ENCODE results near the gene WSB1. TPM values are rescaled to one million over a fixed set of nuclear protein-coding genes. Genes with fewer than 3 reads are reported as not detected.

Gene WSB1
- total and polyA plus RNA-seq, 4 donors = 26.6 to 86.2 (median 45.8) TPM

DNA sequence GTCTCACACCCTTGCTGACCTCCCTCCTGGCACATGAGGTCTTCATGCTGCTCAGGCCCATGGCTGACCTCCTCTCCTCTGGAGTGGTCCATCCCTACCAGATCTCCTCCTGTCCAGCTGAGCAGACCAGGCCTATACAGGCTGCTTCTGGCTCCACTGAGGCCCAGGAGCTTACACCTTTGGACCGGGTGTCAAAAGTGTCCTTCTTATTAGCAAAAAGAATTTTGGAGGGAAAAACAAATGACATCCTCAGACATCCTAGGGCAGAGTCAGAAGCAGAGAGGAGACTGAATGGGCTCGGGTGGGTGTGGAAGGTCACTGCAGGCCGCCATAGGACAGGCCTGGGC, 38.1 kb downstream of the WSB1 start (continued):
- TF ChIP-seq, protein P1, sequence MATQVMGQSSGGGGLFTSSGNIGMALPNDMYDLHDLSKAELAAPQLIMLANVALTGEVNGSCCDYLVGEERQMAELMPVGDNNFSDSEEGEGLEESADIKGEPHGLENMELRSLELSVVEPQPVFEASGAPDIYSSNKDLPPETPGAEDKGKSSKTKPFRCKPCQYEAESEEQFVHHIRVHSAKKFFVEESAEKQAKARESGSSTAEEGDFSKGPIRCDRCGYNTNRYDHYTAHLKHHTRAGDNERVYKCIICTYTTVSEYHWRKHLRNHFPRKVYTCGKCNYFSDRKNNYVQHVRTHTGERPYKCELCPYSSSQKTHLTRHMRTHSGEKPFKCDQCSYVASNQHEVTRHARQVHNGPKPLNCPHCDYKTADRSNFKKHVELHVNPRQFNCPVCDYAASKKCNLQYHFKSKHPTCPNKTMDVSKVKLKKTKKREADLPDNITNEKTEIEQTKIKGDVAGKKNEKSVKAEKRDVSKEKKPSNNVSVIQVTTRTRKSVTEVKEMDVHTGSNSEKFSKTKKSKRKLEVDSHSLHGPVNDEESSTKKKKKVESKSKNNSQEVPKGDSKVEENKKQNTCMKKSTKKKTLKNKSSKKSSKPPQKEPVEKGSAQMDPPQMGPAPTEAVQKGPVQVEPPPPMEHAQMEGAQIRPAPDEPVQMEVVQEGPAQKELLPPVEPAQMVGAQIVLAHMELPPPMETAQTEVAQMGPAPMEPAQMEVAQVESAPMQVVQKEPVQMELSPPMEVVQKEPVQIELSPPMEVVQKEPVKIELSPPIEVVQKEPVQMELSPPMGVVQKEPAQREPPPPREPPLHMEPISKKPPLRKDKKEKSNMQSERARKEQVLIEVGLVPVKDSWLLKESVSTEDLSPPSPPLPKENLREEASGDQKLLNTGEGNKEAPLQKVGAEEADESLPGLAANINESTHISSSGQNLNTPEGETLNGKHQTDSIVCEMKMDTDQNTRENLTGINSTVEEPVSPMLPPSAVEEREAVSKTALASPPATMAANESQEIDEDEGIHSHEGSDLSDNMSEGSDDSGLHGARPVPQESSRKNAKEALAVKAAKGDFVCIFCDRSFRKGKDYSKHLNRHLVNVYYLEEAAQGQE (IDR thresholded peaks at IDR 0.05) = no peak
- TF ChIP-seq NR2F2 (IDR thresholded peaks at IDR 0.05) = no peak
- TF ChIP-seq, protein P2, sequence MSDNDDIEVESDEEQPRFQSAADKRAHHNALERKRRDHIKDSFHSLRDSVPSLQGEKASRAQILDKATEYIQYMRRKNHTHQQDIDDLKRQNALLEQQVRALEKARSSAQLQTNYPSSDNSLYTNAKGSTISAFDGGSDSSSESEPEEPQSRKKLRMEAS (IDR thresholded peaks at IDR 0.05) = no peak
- TF ChIP-seq, protein P3, sequence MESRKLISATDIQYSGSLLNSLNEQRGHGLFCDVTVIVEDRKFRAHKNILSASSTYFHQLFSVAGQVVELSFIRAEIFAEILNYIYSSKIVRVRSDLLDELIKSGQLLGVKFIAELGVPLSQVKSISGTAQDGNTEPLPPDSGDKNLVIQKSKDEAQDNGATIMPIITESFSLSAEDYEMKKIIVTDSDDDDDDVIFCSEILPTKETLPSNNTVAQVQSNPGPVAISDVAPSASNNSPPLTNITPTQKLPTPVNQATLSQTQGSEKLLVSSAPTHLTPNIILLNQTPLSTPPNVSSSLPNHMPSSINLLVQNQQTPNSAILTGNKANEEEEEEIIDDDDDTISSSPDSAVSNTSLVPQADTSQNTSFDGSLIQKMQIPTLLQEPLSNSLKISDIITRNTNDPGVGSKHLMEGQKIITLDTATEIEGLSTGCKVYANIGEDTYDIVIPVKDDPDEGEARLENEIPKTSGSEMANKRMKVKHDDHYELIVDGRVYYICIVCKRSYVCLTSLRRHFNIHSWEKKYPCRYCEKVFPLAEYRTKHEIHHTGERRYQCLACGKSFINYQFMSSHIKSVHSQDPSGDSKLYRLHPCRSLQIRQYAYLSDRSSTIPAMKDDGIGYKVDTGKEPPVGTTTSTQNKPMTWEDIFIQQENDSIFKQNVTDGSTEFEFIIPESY (IDR thresholded peaks at IDR 0.05) = no peak

DNA sequence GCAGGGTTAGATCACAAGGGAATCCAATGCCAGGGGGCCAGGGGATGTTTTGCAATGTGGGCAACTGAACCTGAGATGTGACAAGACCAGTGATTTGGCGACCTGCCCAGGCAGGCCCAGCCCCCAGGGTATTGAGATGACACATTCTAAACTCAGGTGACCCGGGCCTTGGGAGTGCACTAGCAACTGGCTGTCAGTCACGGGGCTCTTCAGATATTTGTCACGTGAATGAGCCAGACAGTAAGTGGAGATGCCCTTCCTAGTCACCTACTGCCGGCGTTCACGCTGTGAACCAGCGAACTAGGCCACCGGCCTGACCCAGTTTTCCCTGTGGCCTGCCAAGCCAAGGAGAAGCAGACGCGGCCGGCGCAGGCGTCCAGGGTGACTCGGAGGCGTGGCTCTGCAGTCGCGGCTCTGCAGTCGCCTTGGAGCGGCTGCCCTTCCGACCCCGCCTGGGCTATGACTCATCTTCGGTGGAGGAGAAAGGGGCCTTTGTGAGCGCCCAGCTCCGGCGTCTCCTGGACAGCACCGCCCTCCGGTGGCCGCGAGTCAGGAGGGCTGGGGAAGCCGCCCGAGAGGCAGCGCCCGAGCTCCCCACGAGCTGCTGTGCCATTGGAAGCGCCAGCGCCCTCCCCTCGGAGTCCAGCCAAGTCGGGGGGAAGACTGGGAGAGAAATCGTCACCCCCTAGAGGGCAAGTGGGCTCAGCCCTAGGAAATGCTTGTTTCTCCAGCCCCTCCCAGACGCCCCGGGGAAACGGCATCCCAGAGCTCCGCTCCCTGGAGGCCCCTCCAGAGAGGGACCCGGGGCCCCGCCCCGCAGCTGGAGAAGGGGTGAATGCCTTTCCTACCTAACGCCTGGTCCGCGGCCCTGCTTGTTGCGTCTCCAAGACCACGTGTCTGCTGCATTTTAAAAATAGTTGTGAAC, 38.8 kb downstream of the WSB1 start:
- H3K27ac ChIP-seq (ENCODE audit: low read depth in 1 of 2, low read length in 2 of 2) = peak overlapping the region; percentile 86 to 97
- peak; percentile 86 for DNase-seq (ENCODE audit: low spot score)
- no peaks in the 10 kb centered on the region for H3K9me3 ChIP-seq (ENCODE audit: control insufficient read depth in 4 of 4, low read length in 3 of 4)
- H3K4me3 ChIP-seq (ENCODE audit: low read depth in 1 of 3, low read length in 3 of 3) = peak overlapping the region; percentile 7 to 75 (median 59)
- H3K9ac ChIP-seq (ENCODE audit: low read depth in 1 of 2, low read length in 2 of 2) = peak overlapping the region; percentile 80 to 94
- no peaks in the 10 kb centered on the region for H3K27me3 ChIP-seq (ENCODE audit: control insufficient read depth in 4 of 4, insufficient read depth in 4 of 4, low read length in 3 of 4)
- WGBS = under 1% methylated on average over 52 of the region's 52 CpGs
- TF ChIP-seq JUND (IDR thresholded peaks at IDR 0.05) = peak; percentile 100
- TF ChIP-seq HNF4G (IDR thresholded peaks at IDR 0.05) = peak; percentile 32
- TF ChIP-seq, protein P1 (IDR thresholded peaks at IDR 0.05) = no peak
- peak; percentile 93 to 97 for TF ChIP-seq RXRA (IDR thresholded peaks at IDR 0.05)
- TF ChIP-seq, protein P4, sequence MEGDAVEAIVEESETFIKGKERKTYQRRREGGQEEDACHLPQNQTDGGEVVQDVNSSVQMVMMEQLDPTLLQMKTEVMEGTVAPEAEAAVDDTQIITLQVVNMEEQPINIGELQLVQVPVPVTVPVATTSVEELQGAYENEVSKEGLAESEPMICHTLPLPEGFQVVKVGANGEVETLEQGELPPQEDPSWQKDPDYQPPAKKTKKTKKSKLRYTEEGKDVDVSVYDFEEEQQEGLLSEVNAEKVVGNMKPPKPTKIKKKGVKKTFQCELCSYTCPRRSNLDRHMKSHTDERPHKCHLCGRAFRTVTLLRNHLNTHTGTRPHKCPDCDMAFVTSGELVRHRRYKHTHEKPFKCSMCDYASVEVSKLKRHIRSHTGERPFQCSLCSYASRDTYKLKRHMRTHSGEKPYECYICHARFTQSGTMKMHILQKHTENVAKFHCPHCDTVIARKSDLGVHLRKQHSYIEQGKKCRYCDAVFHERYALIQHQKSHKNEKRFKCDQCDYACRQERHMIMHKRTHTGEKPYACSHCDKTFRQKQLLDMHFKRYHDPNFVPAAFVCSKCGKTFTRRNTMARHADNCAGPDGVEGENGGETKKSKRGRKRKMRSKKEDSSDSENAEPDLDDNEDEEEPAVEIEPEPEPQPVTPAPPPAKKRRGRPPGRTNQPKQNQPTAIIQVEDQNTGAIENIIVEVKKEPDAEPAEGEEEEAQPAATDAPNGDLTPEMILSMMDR (IDR thresholded peaks at IDR 0.05; ENCODE audit: low read depth, low read length, missing input control) = peak; percentile 88
- TF ChIP-seq FOXA1 (IDR thresholded peaks at IDR 0.05) = peak; percentile 12
- TF ChIP-seq HNF4A (conservative IDR thresholded peaks at IDR 0.05) = peak; percentile 67 to 76
- TF ChIP-seq EGR1 (IDR thresholded peaks at IDR 0.05; ENCODE audit: low read depth in 2 of 2) = no peak
- TF ChIP-seq YY1 (IDR thresholded peaks at IDR 0.05) = peak; percentile 80
- TF ChIP-seq, protein P3 (IDR thresholded peaks at IDR 0.05) = peak; percentile 43
- peak; percentile 83 for TF ChIP-seq NR2F2 (IDR thresholded peaks at IDR 0.05)
- no peak for TF ChIP-seq GABPA (IDR thresholded peaks at IDR 0.05 in 1 of 2, conservative IDR thresholded peaks at IDR 0.05 in 1 of 2)
- peak; percentile 20 for TF ChIP-seq TAF1 (conservative IDR thresholded peaks at IDR 0.05)
- TF ChIP-seq, protein P2 (IDR thresholded peaks at IDR 0.05) = peak; percentile 56
- TF ChIP-seq, protein P5, sequence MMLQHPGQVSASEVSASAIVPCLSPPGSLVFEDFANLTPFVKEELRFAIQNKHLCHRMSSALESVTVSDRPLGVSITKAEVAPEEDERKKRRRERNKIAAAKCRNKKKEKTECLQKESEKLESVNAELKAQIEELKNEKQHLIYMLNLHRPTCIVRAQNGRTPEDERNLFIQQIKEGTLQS (IDR thresholded peaks at IDR 0.05) = peak; percentile 94
- TF ChIP-seq FOXA2 (IDR thresholded peaks at IDR 0.05) = no peak
- TF ChIP-seq RAD21 (IDR thresholded peaks at IDR 0.05) = peak; percentile 96
- peak; percentile 94 for TF ChIP-seq SP1 (IDR thresholded peaks at IDR 0.05)
- H3K36me3 ChIP-seq (ENCODE audit: control insufficient read depth in 4 of 4, insufficient read depth in 3 of 4, low read depth in 1 of 4, low read length in 3 of 4) = no peaks in the 10 kb centered on the region
- H3K4me1 ChIP-seq (ENCODE audit: control insufficient read depth in 4 of 4, insufficient read depth in 4 of 4, low read length in 3 of 4) = peaks cover 0 to 12% (median 7%) of the 10 kb centered on the region in 4 donors

Measured in liver (tissue), 9 donors.